Tracheal epithelial cell (primary cell): ENCODE data around the gene POMT2. TPM values are rescaled to one million over a fixed set of nuclear protein-coding genes. Genes with fewer than 3 reads are reported as not detected.

Experiments used
- total RNA-seq: library from RNA; depleted of rRNA; stranded (reverse); fragments of >200 nt; gene quantifications from 2 replicates; pipeline ENCODE4 v1.2.1, GENCODE V29; 2014

Gene POMT2, protein sequence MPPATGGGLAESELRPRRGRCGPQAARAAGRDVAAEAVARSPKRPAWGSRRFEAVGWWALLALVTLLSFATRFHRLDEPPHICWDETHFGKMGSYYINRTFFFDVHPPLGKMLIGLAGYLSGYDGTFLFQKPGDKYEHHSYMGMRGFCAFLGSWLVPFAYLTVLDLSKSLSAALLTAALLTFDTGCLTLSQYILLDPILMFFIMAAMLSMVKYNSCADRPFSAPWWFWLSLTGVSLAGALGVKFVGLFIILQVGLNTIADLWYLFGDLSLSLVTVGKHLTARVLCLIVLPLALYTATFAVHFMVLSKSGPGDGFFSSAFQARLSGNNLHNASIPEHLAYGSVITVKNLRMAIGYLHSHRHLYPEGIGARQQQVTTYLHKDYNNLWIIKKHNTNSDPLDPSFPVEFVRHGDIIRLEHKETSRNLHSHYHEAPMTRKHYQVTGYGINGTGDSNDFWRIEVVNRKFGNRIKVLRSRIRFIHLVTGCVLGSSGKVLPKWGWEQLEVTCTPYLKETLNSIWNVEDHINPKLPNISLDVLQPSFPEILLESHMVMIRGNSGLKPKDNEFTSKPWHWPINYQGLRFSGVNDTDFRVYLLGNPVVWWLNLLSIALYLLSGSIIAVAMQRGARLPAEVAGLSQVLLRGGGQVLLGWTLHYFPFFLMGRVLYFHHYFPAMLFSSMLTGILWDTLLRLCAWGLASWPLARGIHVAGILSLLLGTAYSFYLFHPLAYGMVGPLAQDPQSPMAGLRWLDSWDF
- total RNA-seq = 9.2 and 12.0 TPM in 2 replicates

DNA sequence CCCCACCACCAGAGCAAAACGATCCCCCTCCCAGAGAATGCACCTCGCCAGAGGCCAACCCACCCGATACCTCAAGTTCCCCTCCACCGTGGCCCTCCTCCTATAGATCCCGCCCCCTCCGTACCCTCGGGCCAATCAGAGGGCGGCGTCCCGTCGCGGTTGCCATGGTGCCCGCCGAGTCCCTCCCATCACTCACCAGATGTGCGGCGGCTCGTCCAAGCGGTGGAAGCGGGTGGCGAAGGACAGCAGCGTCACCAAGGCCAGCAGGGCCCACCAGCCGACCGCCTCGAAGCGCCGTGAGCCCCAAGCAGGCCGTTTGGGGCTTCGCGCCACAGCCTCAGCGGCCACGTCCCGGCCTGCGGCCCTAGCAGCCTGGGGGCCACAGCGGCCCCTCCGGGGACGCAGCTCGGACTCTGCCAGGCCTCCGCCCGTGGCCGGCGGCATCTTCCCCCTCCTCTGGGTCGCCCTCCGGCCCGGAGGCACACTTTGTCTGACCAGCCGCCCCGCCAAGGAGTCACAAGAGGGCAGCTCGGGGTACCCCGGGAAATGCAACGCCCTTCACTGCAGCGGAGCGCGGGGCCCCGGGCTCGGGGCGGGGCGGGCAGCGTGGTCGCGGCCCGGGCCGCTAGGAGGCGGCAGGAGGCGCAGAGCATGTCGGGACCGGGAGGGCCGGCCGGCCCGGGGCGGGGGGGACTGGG is at the start of gene POMT2:
Gene POMT2, minus strand, starts transcription at position 646 of the 698 bp plus-strand sequence. Its CDS starts 202 bp downstream, at position 444.

DNA sequence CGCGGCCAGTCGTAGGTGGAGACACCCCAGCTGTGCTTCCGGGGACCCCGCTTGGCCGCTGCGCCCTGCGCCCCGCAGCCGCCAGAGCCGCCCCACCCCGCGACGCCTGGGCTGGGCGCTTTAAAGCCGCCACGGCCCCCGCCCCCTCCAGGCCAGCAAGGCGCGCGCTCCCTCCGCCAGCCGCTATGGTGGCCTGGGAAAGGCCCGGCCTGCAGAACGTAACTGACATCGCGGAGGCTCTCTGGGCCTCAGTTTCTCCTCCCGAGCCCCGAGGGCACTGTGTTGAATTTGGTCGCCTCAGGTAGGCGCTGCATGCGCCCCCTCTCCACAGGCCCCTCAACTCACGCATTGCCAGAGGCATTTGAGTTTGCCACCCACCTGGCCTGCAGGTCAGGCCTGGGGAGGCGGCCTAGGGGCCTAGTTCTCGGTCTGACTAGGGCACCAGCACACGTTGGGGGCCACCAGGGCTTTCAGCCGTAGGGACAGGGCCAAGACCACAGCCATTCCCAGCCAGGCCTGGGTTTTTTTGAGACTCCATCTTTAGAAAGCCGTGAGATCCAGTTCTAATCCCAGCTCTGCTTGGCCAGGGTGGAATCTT is 49.5 kb downstream of the POMT2 start, which contains the start of gene NGB:
Gene NGB, minus strand, starts transcription at position 94 of the 598 bp plus-strand sequence. CDS start 269 bp downstream, outside the sequence.

Other genes starting within 250 kb of the POMT2 start
- gene CIPC, start 222.6 kb downstream of the POMT2 start, total RNA-seq = 11.1 and 14.3 TPM in 2 replicates
- gene ZDHHC22, start 179.1 kb downstream of the POMT2 start, total RNA-seq = not detected in 2 replicates
- gene TMEM63C, start 139.1 kb downstream of the POMT2 start, total RNA-seq = 1.4 and 8.1 TPM in 2 replicates
- gene NGB, start 49.7 kb downstream of the POMT2 start, total RNA-seq = 0.24 TPM in 1 of 2 replicates, not detected in the other
- 33.0 and 48.8 TPM in 2 replicates for gene GSTZ1, start 153 bp upstream of the POMT2 start, total RNA-seq
- 8.9 and 9.8 TPM in 2 replicates for gene TMED8, start 56.2 kb upstream of the POMT2 start, total RNA-seq
- gene SAMD15, start 56.5 kb upstream of the POMT2 start, total RNA-seq = 0.21 and 0.72 TPM in 2 replicates
- 0.72 TPM in 1 of 2 replicates, not detected in the other for gene NOXRED1, start 102.6 kb upstream of the POMT2 start, total RNA-seq
- 12.4 and 17.8 TPM in 2 replicates for gene VIPAS39, start 136.7 kb upstream of the POMT2 start, total RNA-seq
- gene AHSA1, start 137.2 kb upstream of the POMT2 start, total RNA-seq = 133 and 149 TPM in 2 replicates
- under 0.01 and 0.21 TPM in 2 replicates for gene ISM2, start 177.9 kb upstream of the POMT2 start, total RNA-seq